Measurements from ENCODE around the gene LOXHD1.

DNA sequence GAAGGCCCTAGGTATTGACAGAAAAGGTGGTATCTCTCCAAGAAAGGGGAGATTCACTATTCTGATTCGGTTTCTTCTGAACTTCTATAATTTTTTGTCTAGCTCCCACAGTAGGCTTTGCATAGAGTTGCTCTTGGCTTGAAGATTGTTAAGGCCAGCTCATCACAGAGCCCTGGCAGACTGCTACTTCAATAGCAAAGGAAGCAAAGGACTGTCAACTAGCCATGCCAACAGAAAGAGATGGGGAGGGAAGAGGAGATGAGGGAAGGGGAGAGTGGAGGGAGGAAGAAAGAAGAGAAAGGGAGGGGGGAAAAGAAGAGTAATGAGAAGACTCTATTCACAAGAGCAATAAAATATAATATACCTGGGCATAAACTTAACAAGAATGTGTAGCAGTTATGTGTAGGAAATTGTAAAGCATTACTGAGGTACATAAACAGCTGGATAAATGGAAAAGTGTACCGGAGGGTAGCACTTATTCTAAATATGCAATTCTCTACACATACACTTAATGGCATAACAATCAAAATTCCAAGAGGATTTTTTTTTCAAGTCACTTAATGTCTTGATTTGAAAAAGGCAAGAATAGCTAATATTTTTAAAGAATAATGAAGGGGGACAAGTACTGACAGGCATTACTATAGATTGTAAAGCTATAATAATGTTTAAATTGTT lies 102.5 kb downstream of the LOXHD1 start:
- TF ChIP-seq, protein P1, sequence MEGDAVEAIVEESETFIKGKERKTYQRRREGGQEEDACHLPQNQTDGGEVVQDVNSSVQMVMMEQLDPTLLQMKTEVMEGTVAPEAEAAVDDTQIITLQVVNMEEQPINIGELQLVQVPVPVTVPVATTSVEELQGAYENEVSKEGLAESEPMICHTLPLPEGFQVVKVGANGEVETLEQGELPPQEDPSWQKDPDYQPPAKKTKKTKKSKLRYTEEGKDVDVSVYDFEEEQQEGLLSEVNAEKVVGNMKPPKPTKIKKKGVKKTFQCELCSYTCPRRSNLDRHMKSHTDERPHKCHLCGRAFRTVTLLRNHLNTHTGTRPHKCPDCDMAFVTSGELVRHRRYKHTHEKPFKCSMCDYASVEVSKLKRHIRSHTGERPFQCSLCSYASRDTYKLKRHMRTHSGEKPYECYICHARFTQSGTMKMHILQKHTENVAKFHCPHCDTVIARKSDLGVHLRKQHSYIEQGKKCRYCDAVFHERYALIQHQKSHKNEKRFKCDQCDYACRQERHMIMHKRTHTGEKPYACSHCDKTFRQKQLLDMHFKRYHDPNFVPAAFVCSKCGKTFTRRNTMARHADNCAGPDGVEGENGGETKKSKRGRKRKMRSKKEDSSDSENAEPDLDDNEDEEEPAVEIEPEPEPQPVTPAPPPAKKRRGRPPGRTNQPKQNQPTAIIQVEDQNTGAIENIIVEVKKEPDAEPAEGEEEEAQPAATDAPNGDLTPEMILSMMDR (IDR thresholded peaks at IDR 0.05; ENCODE audit: low read length), result no peak
- no peak for TF ChIP-seq EZH2 (IDR thresholded peaks at IDR 0.05; ENCODE audit: borderline replicate concordance, low read length)
